ENCODE measurements around the gene TAF1D. TPM values are rescaled to one million over a fixed set of nuclear protein-coding genes. Genes with fewer than 3 reads are reported as not detected.

Gene TAF1D
- total and polyA plus RNA-seq, 10 of the 15 experiments (the other 5 are each of a cell fraction or from before 2014, with no cell fraction given): 101 to 314 (median 199) TPM

GRCh38 chr11:93783765-93784144 lies 42.5 kb upstream of the TAF1D start:
- in situ Hi-C loops (cut with MboI): no loop called here
- peaks cover 0 to 10% of the 10 kb centered on the region in 2 experiments; a peak in 1 of 4 replicates for H3K36me3 ChIP-seq (ENCODE audit: control insufficient read depth in 2 of 2, insufficient read depth in 2 of 2, low read length in 1 of 2)
- H3K27ac ChIP-seq (ENCODE audit: control insufficient read depth, insufficient read depth): peak overlapping the region; percentile 95
- BruUV-seq (replicated peaks): TSS peak; percentile 86
- no peaks in the 10 kb centered on the region for H3K27me3 ChIP-seq (replicated peaks in 1 of 2; ENCODE audit: control insufficient read depth in 2 of 2, insufficient read depth in 2 of 2, low read length in 1 of 2)
- H3K9me3 ChIP-seq (replicated peaks; ENCODE audit: control insufficient read depth, insufficient read depth, low read length): no peaks in the 10 kb centered on the region
- peak overlapping the region; percentile 74 for H2AFZ ChIP-seq (ENCODE audit: control insufficient read depth, low read depth, low read length)
- H4K20me1 ChIP-seq (ENCODE audit: control insufficient read depth, insufficient read depth): 0 out of 2 replicates have a peak, but pooled peaks cover 3% of the 10 kb centered on the region
- no peak for DNase-seq (ENCODE audit: low read depth, low spot score)
- no peak for FAIRE-seq
- WGBS (ENCODE audit: insufficient coverage, insufficient replicate concordance, low lambda C conversion rate, missing lambda C conversion rate): 3% methylated on average over 10 of the region's 10 CpGs
- RAD21 ChIA-PET (ENCODE audit: unreplicated experiment): interaction anchor here (0.5 to 2.9 kb wide), 12 partner anchors 27 to 673 kb away, joined by 3 to 40 read pairs (median 4); partner anchors contain the start of genes C11orf54, CEP295, PANX1 and TAF1D
- intact Hi-C loops (cut with micrococcal nuclease; ENCODE audit: unreplicated experiment): loop anchor here (1.0 to 10.0 kb wide), 3 partner anchors 42 to 589 kb away; partner anchors contain the start of genes C11orf54, SLC36A4 and TAF1D
- SMC1A ChIA-PET (ENCODE audit: uncharacterized antibody, unreplicated experiment): interaction anchor here (0.7 to 4.9 kb wide), 14 partner anchors 16 to 549 kb away, joined by 3 to 74 read pairs (median 4); partner anchors contain the start of genes C11orf54, CEP295 and TAF1D
- POLR2A ChIA-PET: interaction anchor here (0.5 to 5.2 kb wide), 9 partner anchors 9 to 352 kb away, joined by 3 to 85 read pairs (median 4); partner anchors contain the start of genes C11orf54, CEP295 and TAF1D
- H3K4me1 ChIP-seq (ENCODE audit: control insufficient read depth, insufficient read depth, low read length): no peaks in the 10 kb centered on the region; the same call in 1 of the 2 replicates
- H3K79me2 ChIP-seq (ENCODE audit: control insufficient read depth, insufficient read depth, low read length): peaks cover 50% of the 10 kb centered on the region
- ATAC-seq: peak; percentile 61
- peak overlapping the region; percentile 71 for H3K4me2 ChIP-seq (ENCODE audit: control insufficient read depth, insufficient read depth)
- H3K9ac ChIP-seq (ENCODE audit: control insufficient read depth, insufficient read depth, low read length): peak overlapping the region; percentile 99
- peak overlapping the region; percentile 80 for H3K4me3 ChIP-seq
- CTCF ChIA-PET: interaction anchor here (0.6 to 3.5 kb wide), 18 partner anchors 11 to 668 kb away, joined by 3 to 36 read pairs (median 4); partner anchors contain the start of genes C11orf54 and TAF1D
- TF ChIP-seq JUNB (IDR thresholded peaks at IDR 0.05) (no peak), NR2C1 (IDR thresholded peaks at IDR 0.05) (no peak), RFX5 (IDR thresholded peaks at IDR 0.05; ENCODE audit: low read depth, low read length) (no peak), PRDM15 (CRISPR knock-in tag; IDR thresholded peaks at IDR 0.05) (no peak), NRF1 (conservative IDR thresholded peaks at IDR 0.05; ENCODE audit: low read depth, low read length) (no peak), JUND (IDR thresholded peaks at IDR 0.05; ENCODE audit: low read depth, low read length) (no peak), ZNF24 (IDR thresholded peaks at IDR 0.05) (no peak), MEF2A (IDR thresholded peaks at IDR 0.05; ENCODE audit: insufficient read depth, low read depth, low read length) (no peak), BACH1 (IDR thresholded peaks at IDR 0.05; ENCODE audit: borderline replicate concordance) (no peak), IKZF1 (conservative IDR thresholded peaks at IDR 0.05) (peak; percentile 6; the same call in 1 of the 2 replicates), FOS (IDR thresholded peaks at IDR 0.05; ENCODE audit: borderline replicate concordance, extremely low read depth, insufficient read length) (no peak), ZNF622 (IDR thresholded peaks at IDR 0.05) (no peak), SMC3 (IDR thresholded peaks at IDR 0.05; ENCODE audit: borderline replicate concordance, low read length) (no peak), LARP7 (IDR thresholded peaks at IDR 0.05) (no peak), POU2F2 (IDR thresholded peaks at IDR 0.05; ENCODE audit: borderline replicate concordance, low read depth, low read length) (no peak), MLLT1 (IDR thresholded peaks at IDR 0.05) (no peak; the same call in 1 of the 2 replicates), ELK1 (IDR thresholded peaks at IDR 0.05; ENCODE audit: low read depth, low read length) (no peak), EED (IDR thresholded peaks at IDR 0.05; ENCODE audit: low read depth) (no peak), RAD21 (IDR thresholded peaks at IDR 0.05; ENCODE audit: insufficient read depth, low read depth, low read length) (no peak)

All from GM12878 (cell line).